Kidney epithelial cell (primary cell): ENCODE measurements around the gene AFP. TPM values are rescaled to one million over a fixed set of nuclear protein-coding genes. Genes with fewer than 3 reads are reported as not detected.

Experiments used
- DNase-seq: peaks from one replicate; pipeline ENCODE4 v3.0.0-alpha.2; 2010; ENCODE audit warnings: low read depth
- H3K27me3 ChIP-seq: 2 replicates; pipeline ENCODE4 v1.6.0; 2011; ENCODE audit warnings: low read length; ENCODE audit not compliant: control insufficient read depth, insufficient read depth
- H3K36me3 ChIP-seq: 2 replicates; pipeline ENCODE4 v1.5.1; 2011; ENCODE audit warnings: low read length; ENCODE audit not compliant: control insufficient read depth, insufficient read depth
- H3K4me3 ChIP-seq: 2 replicates; pipeline ENCODE4 v1.5.1; 2011; ENCODE audit warnings: low read depth, mild to moderate bottlenecking, control low read depth, low read length
- CTCF ChIP-seq: IDR thresholded peaks from 2 replicates; pipeline ENCODE4 v1.5.1; 2011; ENCODE audit warnings: mild to moderate bottlenecking, moderate library complexity, low read length, control low read depth, inconsistent platforms; ENCODE audit not compliant: insufficient read depth, poor library complexity, severe bottlenecking
- total RNA-seq: library from RNA; depleted of rRNA; stranded (reverse); fragments of >200 nt; gene quantifications from 2 replicates; pipeline ENCODE4 v1.2.3, GENCODE V29; 2015

Gene AFP
- total RNA-seq, 1 donor from 2014 or later, result not detected

- Histone ChIP-seq H3K27me3 (no peaks in the 10 kb centered on the region), H3K36me3 (no peaks in the 10 kb centered on the region), H3K4me3 (no peak overlapping the region)
- no peak for TF ChIP-seq CTCF
- no peak for DNase-seq
Observed at GRCh38 chr4:73501664-73502265, 65.7 kb downstream of the AFP start.

- no peak for DNase-seq
- no peaks in the 10 kb centered on the region for H3K27me3 ChIP-seq
- no peaks in the 10 kb centered on the region for H3K36me3 ChIP-seq
- TF ChIP-seq CTCF, result no peak
- no peak overlapping the region for H3K4me3 ChIP-seq
Observed at GRCh38 chr4:73505567-73505966, 69.5 kb downstream of the AFP start.

Other genes with a start within 250 kb of the AFP start
- gene ANKRD17, start 177.4 kb upstream of the AFP start, total RNA-seq, result 39.9 and 41.8 TPM in 2 replicates
- gene ALB, start 31.9 kb upstream of the AFP start, total RNA-seq, result not detected in 2 replicates
- gene AFM, start 45.5 kb downstream of the AFP start, total RNA-seq, result not detected in 2 replicates
- 4.4 and 7.0 TPM in 2 replicates for gene RASSF6, start 184.2 kb downstream of the AFP start, total RNA-seq